Suprapubic skin (tissue), 4 donors: Measurements from ENCODE around the gene SUN2.

ENCODE experiments used
- CTCF ChIP-seq, 2 donors: fragments of 200-600 bp in 1 of 2; fragments of 450-650 bp in 1 of 2; sonication (generic) in 1 of 2; IDR thresholded peaks; one replicate each; pipeline ENCODE4 v1.5.1; 2016 to 2019; ENCODE audit warnings: antibody characterized with exemption in 2 of 2, mild to moderate bottlenecking in 1 of 2, moderate library complexity in 1 of 2
- EP300 ChIP-seq: sonication (generic); formaldehyde crosslinking; IDR thresholded peaks from one replicate; pipeline ENCODE4 v1.6.1; 2017; ENCODE audit warnings: antibody characterized with exemption
- POLR2A ChIP-seq, 2 donors: fragments of 450-650 bp; IDR thresholded peaks; one replicate each; pipeline ENCODE4 v1.6.1; 2017; ENCODE audit warnings: antibody characterized with exemption in 2 of 2, mild to moderate bottlenecking in 2 of 2, moderate library complexity in 2 of 2
- POLR2AphosphoS5 ChIP-seq, 3 donors: sonication (generic); formaldehyde crosslinking; IDR thresholded peaks; one replicate each; pipeline ENCODE4 v1.6.1; 2017; ENCODE audit warnings: antibody characterized with exemption in 3 of 3

GRCh38 chr22:38754751-38755154 lies 1.0 kb downstream of the SUN2 start:
- TF ChIP-seq POLR2AphosphoS5 (IDR thresholded peaks at IDR 0.05): no peak
- TF ChIP-seq POLR2A (IDR thresholded peaks at IDR 0.05): no peak
- no peak for TF ChIP-seq CTCF (IDR thresholded peaks at IDR 0.05)
- no peak for TF ChIP-seq EP300
